22Rv1 (cell line): ENCODE data around the gene SRC.

ENCODE experiments used
- H3K27ac ChIP-seq: fragments of 450-650 bp; 2 replicates; pipeline ENCODE4 v1.5.1; 2017
- ZFX ChIP-seq: fragments of 450-650 bp; IDR thresholded peaks from 2 replicates; pipeline ENCODE4 v1.6.1; 2017; ENCODE audit warnings: antibody characterized with exemption, borderline replicate concordance
- TF ChIP-seq, protein P1 (sequence below): fragments of 450-650 bp; IDR thresholded peaks from 2 replicates; pipeline ENCODE4 v1.5.1; 2017; ENCODE audit warnings: mild to moderate bottlenecking

SRC gene

GRCh38 chr20:37406010-37406998, 60.4 kb downstream of the SRC start:
- H3K27ac ChIP-seq, result peak overlapping the region; percentile 30; the same call in 1 of the 2 replicates
- TF ChIP-seq, protein P1, sequence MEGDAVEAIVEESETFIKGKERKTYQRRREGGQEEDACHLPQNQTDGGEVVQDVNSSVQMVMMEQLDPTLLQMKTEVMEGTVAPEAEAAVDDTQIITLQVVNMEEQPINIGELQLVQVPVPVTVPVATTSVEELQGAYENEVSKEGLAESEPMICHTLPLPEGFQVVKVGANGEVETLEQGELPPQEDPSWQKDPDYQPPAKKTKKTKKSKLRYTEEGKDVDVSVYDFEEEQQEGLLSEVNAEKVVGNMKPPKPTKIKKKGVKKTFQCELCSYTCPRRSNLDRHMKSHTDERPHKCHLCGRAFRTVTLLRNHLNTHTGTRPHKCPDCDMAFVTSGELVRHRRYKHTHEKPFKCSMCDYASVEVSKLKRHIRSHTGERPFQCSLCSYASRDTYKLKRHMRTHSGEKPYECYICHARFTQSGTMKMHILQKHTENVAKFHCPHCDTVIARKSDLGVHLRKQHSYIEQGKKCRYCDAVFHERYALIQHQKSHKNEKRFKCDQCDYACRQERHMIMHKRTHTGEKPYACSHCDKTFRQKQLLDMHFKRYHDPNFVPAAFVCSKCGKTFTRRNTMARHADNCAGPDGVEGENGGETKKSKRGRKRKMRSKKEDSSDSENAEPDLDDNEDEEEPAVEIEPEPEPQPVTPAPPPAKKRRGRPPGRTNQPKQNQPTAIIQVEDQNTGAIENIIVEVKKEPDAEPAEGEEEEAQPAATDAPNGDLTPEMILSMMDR, result no peak
- no peak for TF ChIP-seq ZFX

DNA sequence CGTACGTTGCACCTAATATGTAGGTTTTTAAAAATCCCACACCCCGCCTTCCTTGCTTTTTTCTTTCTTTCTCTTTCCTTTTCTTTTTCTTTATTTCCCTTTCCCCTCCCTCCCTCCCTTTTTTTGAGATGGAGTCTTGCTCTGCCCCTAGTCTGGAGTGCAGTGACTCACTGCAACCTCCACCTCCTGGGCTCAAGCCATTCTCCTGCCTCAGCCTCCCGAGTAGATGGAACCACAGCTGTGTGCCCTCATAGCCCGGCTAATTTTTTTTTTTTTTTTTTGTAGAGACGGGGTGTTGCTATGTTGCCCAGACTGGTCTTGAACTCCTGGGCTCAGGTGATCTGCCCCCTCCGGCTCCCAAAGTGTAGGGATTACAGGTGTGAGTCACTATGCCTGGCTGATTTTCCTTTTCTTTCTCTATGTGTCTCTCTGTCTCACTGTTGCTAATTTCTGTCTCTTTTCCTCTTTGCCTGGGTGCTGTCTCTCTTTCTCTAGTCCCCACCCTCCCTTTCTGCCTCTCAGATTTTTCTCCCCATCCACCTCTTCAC, 61.2 kb downstream of the SRC start:
- TF ChIP-seq, protein P1, result no peak
- TF ChIP-seq ZFX, result no peak
- no peak overlapping the region for H3K27ac ChIP-seq

DNA sequence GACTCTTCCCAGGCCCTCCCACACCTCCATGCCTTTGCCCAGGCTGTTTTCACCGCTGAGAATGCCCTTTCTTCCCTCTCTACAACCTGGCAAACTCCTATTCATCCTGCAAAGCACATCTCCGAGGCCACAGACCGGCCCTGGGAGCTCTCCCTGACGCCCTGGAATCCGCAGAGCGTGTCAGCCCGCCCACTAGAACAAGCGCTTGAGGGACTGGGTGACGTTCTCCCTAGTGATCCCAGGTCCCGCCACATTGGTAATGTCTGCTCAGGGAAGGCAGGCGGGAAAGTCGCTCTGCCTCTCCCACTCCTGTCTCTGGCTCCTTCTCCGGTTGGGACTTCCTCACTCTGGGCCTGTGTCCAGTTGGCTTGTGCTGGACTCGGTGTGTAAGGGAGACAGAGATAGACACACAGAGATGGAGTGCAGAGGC, 61.6 kb downstream of the SRC start:
- no peak for TF ChIP-seq ZFX
- TF ChIP-seq, protein P1, result no peak
- H3K27ac ChIP-seq, result no peak overlapping the region

DNA sequence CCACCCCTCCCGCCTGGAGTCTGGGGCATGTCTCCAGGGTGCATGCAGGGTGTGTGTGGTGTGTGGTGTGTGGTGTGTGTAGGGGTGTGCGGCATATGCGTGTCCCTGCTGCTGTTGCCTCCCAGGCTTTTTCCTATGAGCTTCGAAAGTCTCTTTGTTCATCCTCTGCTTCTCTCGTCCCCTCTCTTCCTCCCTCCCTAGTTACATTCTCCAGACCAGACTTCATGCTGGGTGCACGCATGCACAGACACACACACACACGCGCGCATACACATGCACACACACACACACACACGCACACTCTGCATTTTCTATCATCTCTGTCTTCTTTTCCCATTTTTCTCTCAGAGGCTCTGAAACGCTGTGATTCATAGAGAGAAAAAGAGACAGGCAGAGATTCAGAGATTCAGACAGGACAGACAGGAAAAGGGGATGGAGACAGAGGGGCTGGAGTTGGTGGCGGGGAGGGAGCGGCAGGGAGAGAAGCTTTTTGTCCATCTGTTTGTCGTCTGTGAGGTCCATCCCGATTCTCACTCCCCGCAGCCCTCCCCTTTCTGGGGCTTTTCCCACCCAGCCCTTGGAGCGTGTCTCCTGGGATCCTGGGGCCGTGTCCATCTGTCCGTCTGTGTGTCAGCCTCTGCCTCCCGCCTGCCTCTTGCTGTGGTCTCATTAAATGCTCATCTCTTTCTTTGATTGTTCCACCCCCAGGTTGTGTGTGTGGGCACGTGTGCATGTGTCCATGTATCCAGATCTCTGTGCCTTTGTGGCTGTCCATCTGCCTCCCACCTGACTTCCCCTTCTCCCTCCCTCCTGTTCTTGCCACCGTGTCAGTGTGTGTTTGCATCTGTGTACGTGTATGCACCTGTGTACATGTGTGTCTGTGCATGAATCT, 62.6 kb downstream of the SRC start:
- TF ChIP-seq ZFX, result no peak
- TF ChIP-seq, protein P1, result no peak
- H3K27ac ChIP-seq, result no peak overlapping the region

DNA sequence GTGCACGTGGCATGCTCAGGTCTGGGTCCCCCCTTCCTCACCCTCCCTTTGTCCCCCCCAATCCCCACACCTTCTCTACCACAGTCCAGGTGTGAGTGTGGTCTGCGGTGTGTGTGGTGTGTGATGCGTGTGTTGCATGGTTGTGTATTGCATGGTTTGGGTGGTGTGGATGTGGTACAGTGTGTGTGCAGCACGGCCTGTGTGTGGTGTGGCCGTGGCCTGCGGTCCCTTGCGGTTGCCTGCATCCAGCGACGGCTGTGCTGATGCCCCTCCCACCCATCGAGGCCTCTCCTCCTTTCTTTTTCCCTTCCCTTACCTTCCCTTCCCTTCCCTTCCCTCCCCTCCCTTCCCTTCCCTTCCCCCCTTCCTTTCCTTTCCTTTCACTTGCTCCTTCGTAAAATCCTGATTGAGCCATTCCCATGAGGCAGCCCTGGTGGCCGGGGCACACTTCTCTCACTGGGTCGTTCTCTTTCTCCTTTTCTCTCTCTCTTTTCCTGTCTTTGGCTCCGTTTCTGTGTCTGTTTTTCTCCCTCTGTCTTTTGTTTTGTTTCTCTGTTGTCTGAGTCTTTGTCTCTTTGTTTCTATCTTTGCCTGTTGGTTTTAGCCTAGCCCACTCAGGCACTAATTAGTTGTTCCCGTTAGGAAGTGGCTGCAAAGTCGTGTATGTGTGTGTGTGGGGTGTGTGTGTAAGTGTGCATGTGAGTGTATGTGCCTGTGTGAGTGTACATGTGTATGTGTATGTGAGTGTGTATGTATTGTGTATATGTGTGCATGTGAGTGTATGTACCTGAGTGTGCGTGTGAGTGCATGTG, 65.7 kb downstream of the SRC start:
- no peak for TF ChIP-seq ZFX
- TF ChIP-seq, protein P1, result no peak
- H3K27ac ChIP-seq, result no peak overlapping the region

- TF ChIP-seq, protein P1, result no peak
- TF ChIP-seq ZFX, result no peak
- H3K27ac ChIP-seq, result no peak overlapping the region
These were observed 67.0 kb downstream of the SRC start for GRCh38 chr20:37413023-37413334.
